HFFc6 (cell line): Measurements from ENCODE around the gene TMBIM1. TPM values are rescaled to one million over a fixed set of nuclear protein-coding genes. Genes with fewer than 3 reads are reported as not detected.
A peak's percentile ranks its signal among the peaks of the same experiment; 100 is the strongest.

ENCODE experiments used
- DNase-seq: peaks from one replicate; pipeline ENCODE4 v3.0.0-alpha.2; 2018
- H3K27ac Mint-ChIP-seq: 2 replicates; pipeline ENCODE4 v1.8.0; 2020; ENCODE audit warnings: mild to moderate bottlenecking, mixed read lengths
- H3K27me3 Mint-ChIP-seq: 2 replicates; pipeline ENCODE4 v1.8.0; 2021; ENCODE audit warnings: mild to moderate bottlenecking, moderate library complexity, mixed read lengths; ENCODE audit not compliant: insufficient read depth
- H3K36me3 Mint-ChIP-seq: 2 replicates; pipeline ENCODE4 v1.8.0; 2021; ENCODE audit warnings: low read depth, mixed read lengths
- H3K4me1 Mint-ChIP-seq: 2 replicates; pipeline ENCODE4 v1.8.0; 2020; ENCODE audit warnings: low read depth, mixed read lengths
- H3K4me3 Mint-ChIP-seq: 2 replicates; pipeline ENCODE4 v1.8.0; 2020; ENCODE audit warnings: mild to moderate bottlenecking, moderate library complexity, mixed read lengths
- H3K9me3 Mint-ChIP-seq: 2 replicates; pipeline ENCODE4 v1.8.0; 2020; ENCODE audit warnings: mild to moderate bottlenecking, mixed read lengths
- total RNA-seq, 6 experiments: library from RNA; stranded (reverse); fragmentation: NEBNext Ultra II Directional; extraction: Animal tissue kit (Norgen Biotek cat#: 25700); gene quantifications; 2 replicates in 1 of 6; 3 replicates in 5 of 6; pipeline ENCODE4 v1.2.3, GENCODE V29; 2021
- TF ChIP-seq, protein P1 (sequence below): fragments of 200-600 bp; sonication (generic); IDR thresholded peaks from 2 replicates; pipeline ENCODE4 v1.5.0; 2021; ENCODE audit warnings: antibody characterized with exemption, mild to moderate bottlenecking

Gene TMBIM1
- total RNA-seq, 6 experiments from 2014 or later, result 163 to 187 (median 176) TPM

DNA sequence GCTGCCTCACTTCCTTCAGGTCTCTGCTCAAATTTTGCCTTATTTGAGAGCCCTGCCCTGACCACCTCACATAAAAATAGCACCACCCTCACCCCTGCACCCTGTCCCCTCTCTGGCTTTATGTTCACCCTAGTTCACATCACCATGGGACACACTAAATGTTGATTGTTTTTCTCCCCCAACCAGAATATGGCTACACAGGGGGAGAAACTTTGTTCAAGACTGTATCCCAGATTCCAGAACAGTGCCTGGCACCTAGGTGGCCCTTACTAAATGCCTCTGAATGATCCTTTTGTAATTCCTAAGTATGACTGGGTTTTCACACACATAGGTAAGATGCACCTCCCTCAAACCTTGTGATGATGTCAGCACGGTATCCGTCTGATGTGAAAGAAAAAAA lies 36.0 kb upstream of the TMBIM1 start:
- Mint-ChIP-seq H3K4me3 (no peak overlapping the region), H3K27me3 (peaks cover 13% of the 10 kb centered on the region; the same call in 1 of the 2 replicates), H3K36me3 (no peaks in the 10 kb centered on the region), H3K4me1 (peaks cover 11% of the 10 kb centered on the region), H3K27ac (no peak overlapping the region), H3K9me3 (no peaks in the 10 kb centered on the region)
- TF ChIP-seq, protein P1, sequence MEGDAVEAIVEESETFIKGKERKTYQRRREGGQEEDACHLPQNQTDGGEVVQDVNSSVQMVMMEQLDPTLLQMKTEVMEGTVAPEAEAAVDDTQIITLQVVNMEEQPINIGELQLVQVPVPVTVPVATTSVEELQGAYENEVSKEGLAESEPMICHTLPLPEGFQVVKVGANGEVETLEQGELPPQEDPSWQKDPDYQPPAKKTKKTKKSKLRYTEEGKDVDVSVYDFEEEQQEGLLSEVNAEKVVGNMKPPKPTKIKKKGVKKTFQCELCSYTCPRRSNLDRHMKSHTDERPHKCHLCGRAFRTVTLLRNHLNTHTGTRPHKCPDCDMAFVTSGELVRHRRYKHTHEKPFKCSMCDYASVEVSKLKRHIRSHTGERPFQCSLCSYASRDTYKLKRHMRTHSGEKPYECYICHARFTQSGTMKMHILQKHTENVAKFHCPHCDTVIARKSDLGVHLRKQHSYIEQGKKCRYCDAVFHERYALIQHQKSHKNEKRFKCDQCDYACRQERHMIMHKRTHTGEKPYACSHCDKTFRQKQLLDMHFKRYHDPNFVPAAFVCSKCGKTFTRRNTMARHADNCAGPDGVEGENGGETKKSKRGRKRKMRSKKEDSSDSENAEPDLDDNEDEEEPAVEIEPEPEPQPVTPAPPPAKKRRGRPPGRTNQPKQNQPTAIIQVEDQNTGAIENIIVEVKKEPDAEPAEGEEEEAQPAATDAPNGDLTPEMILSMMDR, result no peak
- DNase-seq, result no peak

DNA sequence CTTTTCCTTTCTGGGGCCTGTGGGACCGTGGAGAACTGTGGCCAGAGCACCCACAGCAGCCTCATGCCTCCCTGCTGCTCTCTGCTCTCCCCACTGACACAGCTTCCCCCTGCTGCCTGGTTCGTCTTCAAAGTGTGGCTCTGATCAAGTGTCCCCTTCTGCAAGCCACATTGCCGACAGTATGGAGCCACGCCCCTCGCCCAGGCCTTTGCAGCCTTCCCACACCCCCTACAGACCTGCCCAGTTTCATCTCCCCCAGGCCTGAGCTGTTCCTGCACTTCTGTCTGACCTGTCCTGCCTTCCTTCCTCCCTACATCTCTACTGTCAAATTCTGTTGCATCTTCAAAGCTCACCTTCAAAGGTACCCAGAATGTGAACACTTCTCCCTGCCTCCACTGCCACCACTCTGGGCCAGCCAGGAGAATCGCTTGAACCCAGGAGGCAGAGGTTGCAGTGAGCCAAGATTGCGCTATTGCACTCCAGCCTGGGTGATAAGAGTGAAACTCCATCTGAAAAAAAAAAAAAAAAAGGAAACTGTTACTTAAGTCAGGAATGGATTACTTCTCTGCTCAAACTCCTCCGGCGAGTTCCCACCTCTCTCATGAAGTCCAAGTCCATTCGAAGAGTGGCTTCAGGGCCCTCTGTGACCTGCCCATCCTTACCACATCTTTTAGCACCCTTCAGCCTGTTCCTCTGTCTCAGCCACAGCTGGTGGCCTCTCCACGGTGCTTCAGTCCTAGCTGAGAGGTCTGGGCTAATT lies 35.3 kb upstream of the TMBIM1 start:
- Mint-ChIP-seq H3K4me1 (peaks cover 13% of the 10 kb centered on the region), H3K36me3 (no peaks in the 10 kb centered on the region), H3K9me3 (no peaks in the 10 kb centered on the region), H3K27ac (no peak overlapping the region), H3K4me3 (no peak overlapping the region), H3K27me3 (peaks cover 13% of the 10 kb centered on the region; the same call in 1 of the 2 replicates)
- DNase-seq, result no peak
- TF ChIP-seq, protein P1, result no peak

DNA sequence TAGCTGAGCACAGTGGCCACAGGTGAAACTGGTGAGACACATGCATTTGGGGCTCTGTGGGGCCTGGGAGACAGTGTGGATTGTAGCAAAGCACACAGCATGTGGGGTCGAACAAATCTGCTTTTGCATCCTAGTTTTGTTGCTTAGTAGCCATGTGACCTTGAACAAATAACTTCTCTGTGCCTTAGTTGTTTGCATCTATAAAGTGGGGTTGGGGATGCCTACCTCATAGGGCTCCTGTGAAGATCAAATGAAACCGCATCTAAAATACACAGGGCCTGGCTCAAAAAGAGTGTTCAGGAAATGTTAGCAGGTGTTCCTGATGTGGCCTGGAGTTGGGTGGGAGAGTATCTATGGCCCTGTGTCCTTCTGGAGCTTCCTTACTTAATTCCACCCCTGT lies 34.0 kb upstream of the TMBIM1 start:
- Mint-ChIP-seq H3K27me3 (peaks cover 7% of the 10 kb centered on the region; the same call in 1 of the 2 replicates), H3K27ac (no peak overlapping the region), H3K4me3 (no peak overlapping the region), H3K36me3 (no peaks in the 10 kb centered on the region), H3K9me3 (no peaks in the 10 kb centered on the region), H3K4me1 (peaks cover 19% of the 10 kb centered on the region)
- no peak for DNase-seq
- TF ChIP-seq, protein P1, result no peak

DNA sequence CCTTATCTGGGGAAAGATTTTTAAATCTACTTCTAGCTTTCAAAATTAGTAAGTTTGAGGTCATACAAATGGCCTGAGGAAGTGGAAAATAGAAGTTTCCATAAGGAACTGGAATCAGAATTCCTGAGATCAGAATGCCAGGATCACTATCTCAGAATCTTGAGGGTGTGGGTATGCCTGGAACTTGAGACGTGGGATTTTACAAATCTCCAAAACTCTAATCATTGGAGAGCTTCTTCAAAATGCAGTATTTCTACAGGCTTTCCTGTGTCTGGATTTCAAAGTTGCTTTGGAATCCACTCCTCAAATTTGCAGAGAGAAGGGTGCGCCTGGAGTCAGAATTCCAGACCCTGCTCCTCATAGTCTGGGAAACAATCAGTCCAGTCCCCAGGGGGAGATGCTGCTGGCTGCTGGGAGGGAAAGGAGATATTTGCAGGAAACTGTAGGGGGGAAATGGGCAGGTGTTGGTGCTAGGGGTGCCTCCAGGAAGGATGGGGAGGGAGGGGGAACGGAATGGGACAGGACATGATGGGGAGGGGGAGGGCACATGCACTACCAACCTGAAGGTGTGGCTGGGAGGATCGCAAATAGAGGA lies 33.4 kb upstream of the TMBIM1 start:
- Mint-ChIP-seq H3K36me3 (no peaks in the 10 kb centered on the region), H3K27ac (no peak overlapping the region), H3K9me3 (no peaks in the 10 kb centered on the region), H3K4me1 (peaks cover 19% of the 10 kb centered on the region), H3K4me3 (no peak overlapping the region), H3K27me3 (peaks cover 7% of the 10 kb centered on the region; the same call in 1 of the 2 replicates)
- TF ChIP-seq, protein P1, result no peak
- no peak for DNase-seq

DNA sequence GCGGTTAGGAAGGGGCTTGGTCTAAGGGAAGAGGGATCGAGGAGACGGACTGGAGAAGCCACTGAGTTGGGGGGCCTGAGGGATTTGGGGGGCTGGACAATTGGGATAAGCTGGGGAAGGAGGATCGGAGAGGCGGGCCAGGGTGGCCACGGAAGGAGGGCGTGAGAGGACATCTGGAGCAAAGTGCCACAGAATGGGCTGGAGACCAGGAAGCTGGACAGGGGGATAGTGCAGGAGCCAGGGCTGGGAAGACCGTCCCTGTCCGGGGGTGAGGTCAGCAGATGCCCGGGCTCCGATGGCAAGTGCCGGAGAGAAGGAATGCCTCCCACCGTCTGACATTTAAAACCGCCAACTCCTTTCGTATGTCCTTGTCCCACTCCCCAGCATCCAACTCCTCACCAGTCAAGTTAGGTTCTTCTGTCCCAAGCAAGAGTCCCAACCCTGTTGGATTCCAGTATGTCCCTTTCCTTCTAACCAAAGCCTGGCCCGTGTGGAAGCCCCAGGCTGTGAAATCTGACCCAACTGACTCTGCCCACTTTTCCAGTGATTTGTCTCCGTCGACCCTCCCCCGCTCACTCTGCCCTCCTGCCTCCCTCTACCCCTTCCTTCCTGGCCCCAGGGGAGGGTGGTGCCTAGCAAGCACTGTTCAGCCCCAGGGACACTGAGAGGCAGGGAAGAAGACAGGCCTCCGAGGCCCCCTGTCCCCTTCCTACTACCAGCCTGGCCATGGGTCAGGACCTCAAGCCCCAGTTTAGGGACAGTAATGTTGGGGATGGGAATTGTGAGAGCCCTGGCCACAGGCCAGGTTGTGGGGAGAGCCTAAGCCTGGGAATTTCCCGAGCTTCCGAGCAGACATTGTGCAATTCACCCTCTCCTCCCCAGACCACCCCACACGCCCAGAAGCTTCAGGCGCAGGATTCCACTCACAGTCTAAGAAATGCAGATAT lies 31.5 kb upstream of the TMBIM1 start:
- H3K4me3 Mint-ChIP-seq, result peak overlapping the region; percentile 94
- H3K9me3 Mint-ChIP-seq, result no peaks in the 10 kb centered on the region
- peak overlapping the region; percentile 61 for H3K27ac Mint-ChIP-seq
- H3K27me3 Mint-ChIP-seq, result peaks cover 5% of the 10 kb centered on the region; the same call in 1 of the 2 replicates
- TF ChIP-seq, protein P1, result no peak
- H3K36me3 Mint-ChIP-seq, result no peaks in the 10 kb centered on the region
- no peak for DNase-seq
- peaks cover 19% of the 10 kb centered on the region for H3K4me1 Mint-ChIP-seq
